Activated naive CD4-positive, alpha-beta T cell treated with anti-CD3 and anti-CD28 coated beads, Interleukin-2, amount 10 ng/mL, durations not matched to agents 7 days and 5 days (primary cell): ENCODE results near the gene HACD3.
A peak's percentile ranks its signal among the peaks of the same experiment; 100 is the strongest.

Source experiments
- CTCF ChIA-PET: fragments of 350-600 bp; sonication (Branson Sonifier 250); formaldehyde crosslinking; loops from one replicate; lab custom pipeline; 2021; ENCODE audit warnings: antibody characterized with exemption; lab: Charles Lee
- DNase-seq: peaks from one replicate; pipeline ENCODE4 v3.0.0-alpha.2; 2020
- H3K27ac Mint-ChIP-seq: one replicate; pipeline ENCODE4 v1.8.0; 2021; ENCODE audit warnings: mild to moderate bottlenecking, moderate library complexity, mixed read lengths
- H3K27me3 Mint-ChIP-seq: one replicate; pipeline ENCODE4 v1.8.0; 2021; ENCODE audit warnings: mild to moderate bottlenecking, mixed read lengths
- H3K36me3 Mint-ChIP-seq: one replicate; pipeline ENCODE4 v1.8.0; 2021; ENCODE audit warnings: mixed read lengths
- H3K4me1 Mint-ChIP-seq: one replicate; pipeline ENCODE4 v1.8.0; 2021; ENCODE audit warnings: mixed read lengths
- H3K4me3 Mint-ChIP-seq: one replicate; pipeline ENCODE4 v1.8.0; 2021; ENCODE audit warnings: mild to moderate bottlenecking, moderate library complexity, mixed read lengths
- H3K9me3 Mint-ChIP-seq: one replicate; pipeline ENCODE4 v1.8.0; 2021; ENCODE audit warnings: mixed read lengths

The HACD3 gene, protein sequence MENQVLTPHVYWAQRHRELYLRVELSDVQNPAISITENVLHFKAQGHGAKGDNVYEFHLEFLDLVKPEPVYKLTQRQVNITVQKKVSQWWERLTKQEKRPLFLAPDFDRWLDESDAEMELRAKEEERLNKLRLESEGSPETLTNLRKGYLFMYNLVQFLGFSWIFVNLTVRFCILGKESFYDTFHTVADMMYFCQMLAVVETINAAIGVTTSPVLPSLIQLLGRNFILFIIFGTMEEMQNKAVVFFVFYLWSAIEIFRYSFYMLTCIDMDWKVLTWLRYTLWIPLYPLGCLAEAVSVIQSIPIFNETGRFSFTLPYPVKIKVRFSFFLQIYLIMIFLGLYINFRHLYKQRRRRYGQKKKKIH

DNA sequence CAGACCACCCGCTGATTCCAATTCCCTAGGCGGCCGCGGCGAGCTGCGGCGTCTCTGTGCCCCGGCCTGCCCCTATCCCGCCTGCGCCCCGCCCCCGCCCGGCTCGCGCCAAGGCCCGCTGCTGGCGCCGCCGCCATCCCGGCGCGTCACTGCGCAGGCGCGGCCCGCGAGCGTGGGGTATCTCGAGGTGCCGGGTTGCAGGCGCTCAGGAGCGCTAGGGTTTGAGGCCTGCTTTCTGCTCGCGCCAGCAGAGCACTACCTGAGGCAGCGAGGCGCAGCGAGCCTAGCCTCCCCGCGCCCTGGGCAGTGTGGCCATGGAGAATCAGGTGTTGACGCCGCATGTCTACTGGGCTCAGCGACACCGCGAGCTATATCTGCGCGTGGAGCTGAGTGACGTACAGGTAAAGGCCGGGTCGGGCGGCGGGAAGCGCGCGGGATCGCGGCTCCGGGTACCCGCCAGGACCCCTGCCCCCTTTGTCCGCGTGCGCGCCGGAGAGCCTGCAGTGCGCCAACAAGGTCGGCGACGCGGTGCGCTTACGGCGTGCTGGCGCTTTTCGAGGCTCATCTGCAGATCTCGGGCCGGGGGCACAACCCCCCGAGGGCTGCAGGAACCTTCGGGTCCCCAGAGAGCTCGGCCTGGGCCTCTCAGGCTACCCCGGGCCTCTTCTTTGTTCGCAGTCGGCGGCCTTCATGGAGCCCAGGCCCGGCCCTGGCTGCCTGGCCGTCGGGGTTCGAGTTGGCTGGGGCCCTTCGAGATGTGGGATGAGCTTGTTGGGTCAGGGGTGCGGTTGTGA lies at the start of gene HACD3:
TSS of gene HACD3 (plus strand) at position 146 of the 794 bp plus-strand sequence. CDS start at position 315, 169 bp downstream.
- peak; percentile 91 for DNase-seq
- Mint-ChIP-seq H3K27ac (peak within 1 kb of the TSS; percentile 88), H3K27me3 (peaks cover 8% of the 10 kb centered on the region), H3K4me1 (peaks cover 37% of the 10 kb centered on the region), H3K4me3 (peak within 1 kb of the TSS; percentile 82), H3K9me3 (no peaks in the 10 kb centered on the region), H3K36me3 (peaks cover 2% of the 10 kb centered on the region)
- CTCF ChIA-PET = interaction anchor here (0.6 to 0.9 kb wide), 3 partner anchors 14 to 90 kb away, joined by 3 read pairs; partner anchors contain the start of gene INTS14

DNA sequence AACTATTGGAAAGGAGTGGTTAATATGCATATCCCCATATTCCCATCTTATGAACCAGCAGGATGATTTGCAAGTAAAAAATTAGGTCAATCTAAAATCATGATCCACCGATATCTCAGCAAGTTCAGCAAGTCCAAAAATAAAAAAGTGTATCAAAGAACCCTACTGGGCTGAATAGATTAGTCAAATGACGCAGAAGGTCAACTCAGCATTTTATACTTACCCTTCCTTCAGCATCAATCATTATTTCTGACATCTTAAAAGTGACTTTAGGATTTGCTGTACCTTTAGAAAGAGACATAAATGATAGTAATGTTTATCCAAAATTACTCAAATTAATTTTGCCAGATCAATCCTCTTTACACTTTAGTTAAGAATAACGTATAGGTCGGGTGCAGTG lies 45.4 kb upstream of the HACD3 start:
- peaks cover 36% of the 10 kb centered on the region for H3K36me3 Mint-ChIP-seq

DNA sequence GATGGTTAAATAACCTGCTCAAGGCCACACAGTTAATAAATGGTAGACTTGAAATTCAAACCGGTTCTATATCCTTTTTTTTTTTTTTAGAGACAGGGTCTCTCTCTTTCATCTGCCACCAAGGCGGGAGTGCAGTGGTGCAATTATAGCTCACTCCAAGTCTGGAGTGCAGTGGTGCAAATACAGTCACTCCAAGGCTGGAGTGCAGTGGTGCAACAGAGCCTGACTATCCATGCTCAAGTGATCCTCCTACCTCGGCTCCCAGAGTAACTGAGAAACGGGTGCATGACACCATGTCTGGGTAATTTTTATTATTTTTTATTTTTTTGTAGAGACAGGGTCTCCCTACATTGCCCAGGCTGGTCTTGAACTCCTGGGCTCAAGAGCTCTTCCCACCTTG lies 36.2 kb upstream of the HACD3 start:
- CTCF ChIA-PET = no interaction called here

More for the DNA sequence above, 45.4 kb upstream of the HACD3 start:
- H3K27me3 Mint-ChIP-seq = no peaks in the 10 kb centered on the region
- H3K27ac Mint-ChIP-seq = no peak overlapping the region
- H3K4me3 Mint-ChIP-seq = no peak overlapping the region
- no peak for DNase-seq
- CTCF ChIA-PET = no interaction called here
- H3K4me1 Mint-ChIP-seq = no peaks in the 10 kb centered on the region
- no peaks in the 10 kb centered on the region for H3K9me3 Mint-ChIP-seq

DNA sequence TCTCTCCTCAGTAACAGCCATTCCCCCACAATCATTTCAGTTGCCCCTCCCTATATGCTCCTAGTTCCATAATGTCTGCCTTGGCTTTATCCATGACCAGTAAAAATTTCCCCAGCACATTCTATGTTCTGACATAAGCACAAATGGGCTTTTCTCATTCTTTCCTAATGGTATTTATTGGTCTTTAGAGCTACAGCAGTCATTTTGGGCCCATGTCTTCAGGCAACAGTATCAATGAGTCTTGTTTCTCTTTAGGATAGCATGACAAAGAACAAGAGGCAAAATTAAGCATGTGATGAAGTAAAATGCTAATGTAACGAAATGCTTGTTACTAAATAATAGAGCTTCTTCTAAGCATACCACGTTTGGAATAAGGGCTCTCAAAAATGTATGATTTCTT lies 20.9 kb upstream of the HACD3 start:
- Mint-ChIP-seq H3K4me1 (peaks cover 16% of the 10 kb centered on the region), H3K27me3 (no peaks in the 10 kb centered on the region), H3K27ac (no peak overlapping the region), H3K36me3 (peaks cover 36% of the 10 kb centered on the region), H3K9me3 (no peaks in the 10 kb centered on the region), H3K4me3 (no peak overlapping the region)
- DNase-seq = no peak
- CTCF ChIA-PET = no interaction called here

More for the DNA sequence above, 36.2 kb upstream of the HACD3 start:
- Mint-ChIP-seq H3K4me3 (no peak overlapping the region), H3K27ac (no peak overlapping the region), H3K27me3 (no peaks in the 10 kb centered on the region), H3K9me3 (no peaks in the 10 kb centered on the region), H3K4me1 (no peaks in the 10 kb centered on the region), H3K36me3 (peaks cover 40% of the 10 kb centered on the region)
- DNase-seq = no peak

DNA sequence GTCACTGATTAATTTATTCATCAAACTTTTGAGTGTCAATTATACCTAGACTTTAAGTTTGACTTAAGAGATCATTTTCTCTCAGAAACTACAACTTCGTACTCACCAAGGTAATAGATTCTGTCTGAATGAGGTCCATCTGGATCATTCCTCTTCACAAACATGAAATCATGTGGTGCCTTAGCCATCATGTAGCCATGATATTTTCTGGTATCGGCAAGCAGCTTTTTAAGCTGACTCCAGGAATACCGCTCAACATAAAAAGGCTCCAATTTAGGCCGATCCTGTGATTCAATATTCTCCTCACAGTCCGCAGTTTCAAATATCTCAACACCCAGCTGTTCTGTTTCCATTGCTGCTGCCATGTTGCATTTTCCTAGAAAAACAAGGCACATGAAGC lies 18.1 kb upstream of the HACD3 start:
- CTCF ChIA-PET = no interaction called here
- Mint-ChIP-seq H3K4me1 (peaks cover 33% of the 10 kb centered on the region), H3K36me3 (peaks cover 39% of the 10 kb centered on the region), H3K9me3 (no peaks in the 10 kb centered on the region), H3K27ac (peak overlapping the region; percentile 11), H3K4me3 (no peak overlapping the region), H3K27me3 (no peaks in the 10 kb centered on the region)
- DNase-seq = no peak

DNA sequence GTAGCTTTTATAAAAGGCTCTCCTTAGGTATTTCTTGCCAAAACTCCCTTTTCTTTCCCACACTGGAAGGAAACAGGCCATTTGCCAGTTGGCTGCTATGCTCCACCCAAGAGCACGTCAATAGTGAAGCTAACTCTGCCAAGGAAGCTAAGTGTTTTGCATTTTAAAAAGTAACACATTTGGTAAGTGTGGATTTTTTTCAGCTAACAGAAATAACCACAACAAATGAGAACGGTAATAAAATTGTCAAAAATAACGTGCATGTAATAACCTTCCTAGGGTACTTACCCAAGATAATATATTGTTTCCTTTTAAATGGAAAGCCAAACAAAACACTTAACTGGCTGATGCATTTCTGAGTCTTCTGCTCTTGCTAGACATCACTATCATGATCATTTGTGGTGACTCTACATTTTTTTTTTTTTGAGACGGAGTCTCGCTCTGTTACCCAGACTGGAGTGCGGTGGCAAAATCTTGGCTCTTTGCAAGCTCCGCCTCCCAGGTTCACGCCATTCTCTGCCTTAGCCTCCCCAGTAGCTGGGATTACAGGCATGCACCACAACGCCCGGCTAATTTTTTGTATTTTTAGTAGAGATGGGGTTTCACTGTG lies 17.4 kb upstream of the HACD3 start:
- H3K27ac Mint-ChIP-seq = no peak overlapping the region
- no peaks in the 10 kb centered on the region for H3K27me3 Mint-ChIP-seq
- no peaks in the 10 kb centered on the region for H3K9me3 Mint-ChIP-seq
- H3K4me3 Mint-ChIP-seq = no peak overlapping the region
- CTCF ChIA-PET = no interaction called here
- peaks cover 37% of the 10 kb centered on the region for H3K36me3 Mint-ChIP-seq
- peaks cover 37% of the 10 kb centered on the region for H3K4me1 Mint-ChIP-seq
- no peak for DNase-seq

DNA sequence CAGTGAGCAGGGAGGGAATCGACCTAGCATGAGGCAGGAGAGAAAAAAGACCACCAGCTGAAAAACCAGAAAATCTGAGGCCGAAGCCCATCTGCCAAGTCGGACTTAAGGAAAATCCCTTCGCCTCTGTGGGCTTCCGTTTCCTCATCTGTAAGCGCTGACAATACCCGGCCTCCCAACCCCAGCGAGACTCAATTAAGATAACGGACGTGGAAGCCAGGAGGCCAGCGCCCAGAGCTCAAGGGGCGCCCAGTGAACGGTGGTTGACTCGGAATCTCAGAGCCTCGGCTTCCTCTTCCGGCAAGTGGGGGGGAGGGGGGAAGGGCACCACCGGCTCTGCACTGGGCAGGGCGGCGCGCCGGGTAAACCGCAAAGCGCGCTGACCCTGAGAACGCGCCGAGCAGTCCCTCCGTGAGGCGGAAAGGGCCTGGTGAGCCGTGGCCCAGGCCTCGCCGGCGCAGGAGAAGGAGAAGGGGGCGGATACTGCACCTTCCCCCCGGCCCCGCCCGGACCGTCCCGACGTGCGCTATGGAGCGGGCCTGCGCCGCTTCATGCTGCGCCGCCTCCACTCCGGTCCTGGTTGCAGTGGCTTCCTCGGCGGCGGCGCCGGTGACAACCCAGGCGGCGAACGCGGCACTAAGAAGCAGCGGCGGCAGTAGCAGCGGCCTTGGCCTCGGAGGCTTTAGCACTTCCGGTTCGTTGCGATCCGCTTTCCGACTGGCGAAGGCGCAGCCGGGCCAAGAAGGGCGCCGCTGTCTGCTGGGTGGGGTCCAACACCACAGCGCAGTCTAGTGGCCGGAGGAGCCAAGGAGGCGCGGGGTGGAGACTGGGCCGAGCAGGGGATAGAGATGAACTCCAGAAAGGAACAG lies 13.0 kb upstream of the HACD3 start, which contains the start of gene DPP8:
TSS of gene DPP8 (minus strand) at position 693 of the 869 bp plus-strand sequence. CDS start 5,136 bp downstream, outside the sequence.
- peaks cover 18% of the 10 kb centered on the region for H3K36me3 Mint-ChIP-seq
- H3K4me3 Mint-ChIP-seq = peak within 1 kb of the TSS; percentile 95
- no peaks in the 10 kb centered on the region for H3K27me3 Mint-ChIP-seq
- CTCF ChIA-PET = interaction anchor here (0.7 to 1.3 kb wide), 4 partner anchors 10 to 94 kb away, joined by 3 to 4 read pairs (median 3); partner anchors contain the start of genes HACD3 and INTS14
- H3K27ac Mint-ChIP-seq = peak within 1 kb of the TSS; percentile 96
- no peaks in the 10 kb centered on the region for H3K9me3 Mint-ChIP-seq
- peaks cover 36% of the 10 kb centered on the region for H3K4me1 Mint-ChIP-seq
- DNase-seq = peak; percentile 96

DNA sequence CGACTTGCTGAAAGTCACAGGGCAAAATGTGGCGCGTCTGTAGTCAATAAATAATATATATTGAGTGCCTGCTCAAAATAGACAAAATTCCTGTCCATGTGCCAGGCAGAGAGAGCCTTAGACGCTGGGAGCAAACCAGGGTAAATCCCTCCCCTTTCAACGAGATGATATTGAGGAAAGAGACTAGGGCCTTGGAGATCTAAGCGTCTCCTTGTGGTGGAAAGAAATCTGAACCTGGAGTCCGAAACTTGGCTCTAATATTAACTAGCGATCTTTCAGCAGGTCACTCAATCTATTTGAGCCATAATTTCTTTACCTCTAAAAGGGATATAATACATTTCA lies 12.4 kb upstream of the HACD3 start:
- peak overlapping the region; percentile 95 for H3K4me3 Mint-ChIP-seq
- H3K36me3 Mint-ChIP-seq = peaks cover 13% of the 10 kb centered on the region
- H3K9me3 Mint-ChIP-seq = no peaks in the 10 kb centered on the region
- H3K27ac Mint-ChIP-seq = peak overlapping the region; percentile 96
- H3K27me3 Mint-ChIP-seq = no peaks in the 10 kb centered on the region
- CTCF ChIA-PET = interaction anchor here (0.6 kb wide), 1 partner anchor 330 kb away, joined by 3 read pairs; no protein-coding TSS in a partner anchor
- peaks cover 31% of the 10 kb centered on the region for H3K4me1 Mint-ChIP-seq
- DNase-seq = no peak

DNA sequence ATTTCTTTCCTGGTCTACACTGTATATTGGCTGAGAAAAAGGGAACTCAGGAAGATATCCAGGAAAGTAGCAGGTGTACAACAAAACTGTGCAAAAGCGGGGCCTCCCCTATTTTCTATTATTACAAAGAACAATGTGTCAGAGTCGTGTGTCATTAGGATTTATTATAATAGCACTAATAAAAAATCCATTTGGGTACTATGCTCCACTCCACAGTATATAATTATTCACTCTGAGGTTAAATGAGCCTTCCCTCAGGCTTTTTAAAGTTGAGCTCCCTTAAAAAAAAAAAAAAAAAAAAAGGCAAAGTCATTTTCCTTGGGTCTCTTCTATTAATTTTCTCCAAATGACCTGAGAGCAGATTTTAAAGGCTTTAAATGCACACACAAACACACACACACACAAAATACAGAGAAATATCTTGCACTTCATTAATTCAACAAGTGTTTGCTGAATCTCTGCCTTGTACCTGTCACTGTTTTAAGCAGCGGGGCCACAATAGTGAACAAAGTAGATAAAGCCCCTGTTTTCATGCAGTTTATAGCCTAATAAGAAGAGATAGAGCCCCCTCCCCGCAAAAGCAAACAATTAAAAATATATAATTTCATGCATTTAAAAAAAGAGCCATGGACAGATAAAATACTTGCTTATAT lies 11.5 kb upstream of the HACD3 start:
- Mint-ChIP-seq H3K27ac (no peak overlapping the region), H3K9me3 (no peaks in the 10 kb centered on the region), H3K27me3 (no peaks in the 10 kb centered on the region), H3K36me3 (peaks cover 10% of the 10 kb centered on the region), H3K4me1 (peaks cover 28% of the 10 kb centered on the region), H3K4me3 (no peak overlapping the region)
- no peak for DNase-seq
- CTCF ChIA-PET = interaction anchor here (1.1 kb wide), 1 partner anchor 9 kb away, joined by 4 read pairs; no protein-coding TSS in a partner anchor

DNA sequence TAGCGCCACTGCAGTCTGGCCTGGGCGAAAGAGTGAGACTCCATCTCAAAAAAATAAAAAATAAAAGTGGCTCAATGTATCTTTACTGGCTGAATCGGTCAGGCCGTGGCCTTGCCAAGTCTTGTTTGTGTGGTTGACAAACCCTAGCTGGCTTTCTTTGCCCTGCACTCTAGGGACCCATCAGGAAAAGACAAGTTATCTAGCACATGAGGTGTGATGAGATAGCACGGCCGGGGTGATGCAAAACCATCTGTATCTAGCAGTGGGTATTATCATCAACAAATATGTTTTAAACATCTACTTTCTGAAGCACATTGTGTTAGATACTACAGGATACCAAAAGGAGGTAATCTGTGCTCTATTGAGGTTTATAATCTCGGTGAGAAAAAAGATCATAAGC lies 8.9 kb upstream of the HACD3 start:
- H3K9me3 Mint-ChIP-seq = no peaks in the 10 kb centered on the region
- no peak overlapping the region for H3K4me3 Mint-ChIP-seq
- CTCF ChIA-PET = no interaction called here
- peaks cover 9% of the 10 kb centered on the region for H3K4me1 Mint-ChIP-seq
- no peak for DNase-seq
- peaks cover 4% of the 10 kb centered on the region for H3K36me3 Mint-ChIP-seq
- H3K27ac Mint-ChIP-seq = no peak overlapping the region
- peaks cover 10% of the 10 kb centered on the region for H3K27me3 Mint-ChIP-seq

DNA sequence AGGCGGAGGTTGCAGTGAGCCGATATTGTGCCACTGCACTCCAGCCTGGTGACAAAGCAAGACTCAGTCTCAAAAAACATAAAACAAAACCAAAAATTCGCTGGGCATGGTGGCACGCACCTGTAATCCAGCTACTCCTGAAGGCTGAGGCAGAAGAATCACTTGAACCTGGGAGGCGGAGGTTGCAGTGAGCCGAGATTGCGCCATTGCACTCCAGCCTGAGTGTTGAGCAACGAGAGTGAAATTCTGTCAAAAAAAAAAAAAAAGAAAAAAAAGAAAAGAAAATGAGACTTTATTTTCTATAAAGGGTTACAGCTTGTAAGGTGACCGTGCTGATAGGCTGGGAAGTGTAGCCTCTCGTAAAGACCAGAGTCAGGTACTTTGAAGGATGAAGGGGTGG lies 6.0 kb upstream of the HACD3 start:
- Mint-ChIP-seq H3K36me3 (no peaks in the 10 kb centered on the region), H3K27ac (no peak overlapping the region), H3K4me3 (no peak overlapping the region), H3K4me1 (no peaks in the 10 kb centered on the region), H3K9me3 (no peaks in the 10 kb centered on the region), H3K27me3 (peaks cover 10% of the 10 kb centered on the region)
- DNase-seq = no peak
- CTCF ChIA-PET = no interaction called here

DNA sequence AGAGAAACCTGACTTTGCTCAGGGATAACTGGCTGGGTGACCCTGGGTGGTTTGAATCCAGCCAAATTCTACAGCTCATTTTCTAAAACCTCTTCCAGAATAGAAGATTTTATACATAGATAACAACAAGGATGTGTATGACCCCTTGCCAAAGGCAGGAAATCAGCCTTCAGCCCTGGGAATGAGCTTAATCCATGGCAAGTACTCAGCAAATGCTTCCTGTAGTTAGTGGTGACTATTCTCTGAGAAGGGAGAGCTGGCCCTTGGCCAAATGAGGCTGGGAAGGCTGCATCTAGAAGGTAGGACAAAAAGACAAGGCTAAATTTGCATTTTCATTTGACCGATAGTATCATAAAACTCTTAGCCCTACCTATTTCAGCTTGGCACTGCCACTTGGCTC lies 4.6 kb upstream of the HACD3 start:
- no peak overlapping the region for H3K4me3 Mint-ChIP-seq
- CTCF ChIA-PET = no interaction called here
- no peak for DNase-seq
- peaks cover 6% of the 10 kb centered on the region for H3K4me1 Mint-ChIP-seq
- H3K27me3 Mint-ChIP-seq = peaks cover 10% of the 10 kb centered on the region
- H3K36me3 Mint-ChIP-seq = no peaks in the 10 kb centered on the region
- no peaks in the 10 kb centered on the region for H3K9me3 Mint-ChIP-seq
- no peak overlapping the region for H3K27ac Mint-ChIP-seq

DNA sequence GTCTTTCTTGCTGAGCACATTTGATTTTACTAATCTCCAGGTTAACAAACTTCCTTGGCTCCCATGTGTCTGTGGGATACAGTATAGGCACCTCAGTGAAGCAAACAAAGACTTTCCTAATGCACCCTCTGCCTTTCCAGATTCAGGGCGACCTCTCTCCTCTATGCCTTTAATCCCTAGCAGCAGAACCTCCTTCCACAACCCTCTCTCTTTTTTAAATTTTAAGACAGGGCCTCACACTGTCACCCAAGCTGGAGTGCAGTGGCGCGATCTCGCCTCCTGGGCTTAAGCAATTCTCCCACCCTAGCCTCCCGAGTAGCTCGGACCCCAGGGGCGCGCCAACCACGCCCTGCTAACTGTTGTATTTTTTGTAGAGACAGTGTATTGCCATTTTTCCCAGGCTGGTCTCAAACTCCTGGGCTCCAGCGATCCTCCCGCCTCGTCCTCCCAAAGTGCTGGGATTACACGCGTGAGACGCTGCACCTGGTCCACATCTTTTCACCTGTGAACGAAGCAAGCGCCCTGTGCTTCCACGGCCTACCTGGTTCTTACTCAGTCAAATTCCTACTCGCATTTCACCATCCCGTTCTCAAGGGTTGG lies 1.7 kb upstream of the HACD3 start:
- Mint-ChIP-seq H3K9me3 (no peaks in the 10 kb centered on the region), H3K36me3 (peaks cover 2% of the 10 kb centered on the region), H3K4me3 (no peak overlapping the region), H3K4me1 (peaks cover 29% of the 10 kb centered on the region), H3K27me3 (peaks cover 10% of the 10 kb centered on the region), H3K27ac (no peak overlapping the region)
- DNase-seq = no peak
- CTCF ChIA-PET = interaction anchor here (0.9 to 1.2 kb wide), 4 partner anchors 82 to 971 kb away, joined by 3 to 4 read pairs (median 3); partner anchors contain the start of gene INTS14
